Keratinocyte (primary cell): ENCODE measurements around the gene ELF5.

Experiments
- EZH2 ChIP-seq: IDR thresholded peaks from one replicate; pipeline ENCODE4 v1.6.1; 2012; ENCODE audit warnings: inconsistent platforms, mild to moderate bottlenecking, low read length, moderate library complexity
- TF ChIP-seq, protein P1 (sequence below), 3 experiments: IDR thresholded peaks in 1 of 3; conservative IDR thresholded peaks in 1 of 3; optimal IDR thresholded peaks in 1 of 3; 2 replicates in 2 of 3; 3 replicates in 1 of 3; pipeline versions ENCODE3 to v1.5.1; 2011; ENCODE audit warnings: low read length in 3 of 3, mild to moderate bottlenecking in 3 of 3, moderate library complexity in 2 of 3, control low read depth in 1 of 3, inconsistent platforms in 1 of 3; ENCODE audit not compliant: insufficient read depth in 2 of 3; ENCODE audit errors: extremely low read depth in 1 of 3

DNA sequence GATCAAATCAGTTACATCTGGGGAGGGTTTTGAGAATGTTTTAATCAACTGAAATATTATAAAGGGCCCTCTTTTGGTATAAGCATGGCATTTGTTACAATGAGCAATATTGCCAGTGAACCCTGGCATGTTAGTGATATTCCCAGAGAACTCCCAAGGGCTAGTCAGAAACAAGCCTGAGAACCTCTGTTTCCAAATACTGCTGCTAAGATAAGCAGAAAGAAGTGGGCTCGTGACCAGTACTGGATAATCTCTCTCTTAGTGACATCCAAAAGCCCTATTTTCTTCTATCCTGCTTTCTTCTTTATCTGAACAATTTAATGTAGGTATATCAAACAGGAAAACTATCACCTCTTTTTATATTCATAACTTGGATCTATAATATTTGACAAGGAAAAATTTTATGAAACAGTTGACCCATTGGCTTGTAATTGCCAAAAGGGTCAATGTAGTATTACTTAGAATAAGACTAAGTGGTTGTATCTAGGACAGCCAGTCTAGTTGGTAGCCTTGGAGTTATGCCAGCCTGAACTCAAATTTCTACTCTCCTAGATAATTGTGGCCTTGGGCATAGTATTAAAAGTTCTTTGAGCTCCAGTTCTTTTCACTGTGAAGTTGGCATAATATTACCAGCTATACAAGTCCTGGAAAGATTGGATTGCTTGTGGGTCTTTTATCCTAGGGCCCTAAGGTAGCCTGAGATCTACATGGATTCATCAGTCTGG lies 59.1 kb downstream of the ELF5 start:
- TF ChIP-seq, protein P1, sequence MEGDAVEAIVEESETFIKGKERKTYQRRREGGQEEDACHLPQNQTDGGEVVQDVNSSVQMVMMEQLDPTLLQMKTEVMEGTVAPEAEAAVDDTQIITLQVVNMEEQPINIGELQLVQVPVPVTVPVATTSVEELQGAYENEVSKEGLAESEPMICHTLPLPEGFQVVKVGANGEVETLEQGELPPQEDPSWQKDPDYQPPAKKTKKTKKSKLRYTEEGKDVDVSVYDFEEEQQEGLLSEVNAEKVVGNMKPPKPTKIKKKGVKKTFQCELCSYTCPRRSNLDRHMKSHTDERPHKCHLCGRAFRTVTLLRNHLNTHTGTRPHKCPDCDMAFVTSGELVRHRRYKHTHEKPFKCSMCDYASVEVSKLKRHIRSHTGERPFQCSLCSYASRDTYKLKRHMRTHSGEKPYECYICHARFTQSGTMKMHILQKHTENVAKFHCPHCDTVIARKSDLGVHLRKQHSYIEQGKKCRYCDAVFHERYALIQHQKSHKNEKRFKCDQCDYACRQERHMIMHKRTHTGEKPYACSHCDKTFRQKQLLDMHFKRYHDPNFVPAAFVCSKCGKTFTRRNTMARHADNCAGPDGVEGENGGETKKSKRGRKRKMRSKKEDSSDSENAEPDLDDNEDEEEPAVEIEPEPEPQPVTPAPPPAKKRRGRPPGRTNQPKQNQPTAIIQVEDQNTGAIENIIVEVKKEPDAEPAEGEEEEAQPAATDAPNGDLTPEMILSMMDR (optimal IDR thresholded peaks at IDR 0.05 in 1 of 3, IDR thresholded peaks at IDR 0.05 in 1 of 3, conservative IDR thresholded peaks at IDR 0.05 in 1 of 3; ENCODE audit: extremely low read depth in 1 of 3, insufficient read depth in 2 of 3, low read length in 3 of 3), result no peak
- TF ChIP-seq EZH2, result no peak
